SH-SY5Y (cell line): ENCODE data around the gene PPARG.

Experiments used
- GATA2 ChIP-seq: IDR thresholded peaks from 2 replicates; pipeline ENCODE4 v1.6.1; 2011; ENCODE audit warnings: mild to moderate bottlenecking, low read depth, low read length
- GATA3 ChIP-seq: IDR thresholded peaks from 2 replicates; pipeline ENCODE4 v1.6.1; 2011; ENCODE audit warnings: low read depth, mild to moderate bottlenecking, low read length, moderate library complexity

GRCh38 chr3:12428126-12428525 is 139.3 kb downstream of the PPARG start:
- TF ChIP-seq GATA2 (no peak), GATA3 (no peak)
